ENCODE measurements around the gene ERP29.

- TF ChIP-seq, protein P1, sequence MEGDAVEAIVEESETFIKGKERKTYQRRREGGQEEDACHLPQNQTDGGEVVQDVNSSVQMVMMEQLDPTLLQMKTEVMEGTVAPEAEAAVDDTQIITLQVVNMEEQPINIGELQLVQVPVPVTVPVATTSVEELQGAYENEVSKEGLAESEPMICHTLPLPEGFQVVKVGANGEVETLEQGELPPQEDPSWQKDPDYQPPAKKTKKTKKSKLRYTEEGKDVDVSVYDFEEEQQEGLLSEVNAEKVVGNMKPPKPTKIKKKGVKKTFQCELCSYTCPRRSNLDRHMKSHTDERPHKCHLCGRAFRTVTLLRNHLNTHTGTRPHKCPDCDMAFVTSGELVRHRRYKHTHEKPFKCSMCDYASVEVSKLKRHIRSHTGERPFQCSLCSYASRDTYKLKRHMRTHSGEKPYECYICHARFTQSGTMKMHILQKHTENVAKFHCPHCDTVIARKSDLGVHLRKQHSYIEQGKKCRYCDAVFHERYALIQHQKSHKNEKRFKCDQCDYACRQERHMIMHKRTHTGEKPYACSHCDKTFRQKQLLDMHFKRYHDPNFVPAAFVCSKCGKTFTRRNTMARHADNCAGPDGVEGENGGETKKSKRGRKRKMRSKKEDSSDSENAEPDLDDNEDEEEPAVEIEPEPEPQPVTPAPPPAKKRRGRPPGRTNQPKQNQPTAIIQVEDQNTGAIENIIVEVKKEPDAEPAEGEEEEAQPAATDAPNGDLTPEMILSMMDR (IDR thresholded peaks at IDR 0.05) = no peak
- TF ChIP-seq POLR2A (IDR thresholded peaks at IDR 0.05) = no peak
Observed at GRCh38 chr12:111976291-111976690, 36.9 kb upstream of the ERP29 start.
